Keratinocyte (primary cell): ENCODE measurements around the gene MFNG. TPM values are rescaled to one million over a fixed set of nuclear protein-coding genes. Genes with fewer than 3 reads are reported as not detected.
A peak's percentile ranks its signal among the peaks of the same experiment; 100 is the strongest.

Experiments used
- DNase-seq: peaks from one replicate; pipeline ENCODE4 v3.0.0-alpha.2; 2011; ENCODE audit warnings: low read depth, missing footprints, low spot score
- FAIRE-seq: peaks from 2 replicates; lab custom pipeline; 2011; peaks lifted over from hg19 to GRCh38; lab: Jason Lieb, UNC
- H2AFZ ChIP-seq: 2 replicates; pipeline ENCODE4 v1.6.0; 2012; ENCODE audit warnings: low read length, control low read depth, inconsistent platforms; ENCODE audit not compliant: control insufficient read depth
- H3K27ac ChIP-seq: 2 replicates; pipeline ENCODE4 v1.5.1; 2011; ENCODE audit warnings: low read length; ENCODE audit not compliant: control insufficient read depth, insufficient read depth
- H3K27me3 ChIP-seq: 3 replicates; pipeline ENCODE4 v1.6.0; 2011; ENCODE audit warnings: low read length; ENCODE audit not compliant: control insufficient read depth, insufficient read depth; ENCODE audit errors: extremely low read depth
- H3K36me3 ChIP-seq, 2 experiments: 2 replicates in 1 of 2; 3 replicates in 1 of 2; pipeline ENCODE4 v1.5.1; 2011; ENCODE audit warnings: low read length in 2 of 2, mild to moderate bottlenecking in 1 of 2; ENCODE audit not compliant: control insufficient read depth in 2 of 2, insufficient read depth in 2 of 2; ENCODE audit errors: extremely low read depth in 1 of 2
- H3K4me1 ChIP-seq: 3 replicates; pipeline ENCODE4 v1.5.1; 2011; ENCODE audit warnings: low read length; ENCODE audit not compliant: control insufficient read depth, insufficient read depth; ENCODE audit errors: extremely low read depth
- H3K4me2 ChIP-seq: 3 replicates; pipeline ENCODE4 v1.6.0; 2011; ENCODE audit warnings: low read depth, low read length; ENCODE audit not compliant: control insufficient read depth, insufficient read depth; ENCODE audit errors: extremely low read depth
- H3K4me3 ChIP-seq, 3 experiments: fragments of 200-600 bp in 1 of 3; sonication (generic) in 1 of 3; 2 replicates in 2 of 3; 3 replicates in 1 of 3; pipeline ENCODE4 v1.5.1; 2011 to 2016; ENCODE audit warnings: low read length in 3 of 3, mild to moderate bottlenecking in 3 of 3, control low read depth in 2 of 3, inconsistent platforms in 1 of 3, low read depth in 1 of 3, mixed read lengths in 1 of 3, mixed run types in 1 of 3, moderate library complexity in 1 of 3; ENCODE audit not compliant: control insufficient read depth in 2 of 3, insufficient read depth in 2 of 3; ENCODE audit errors: extremely low read depth in 1 of 3
- H3K79me2 ChIP-seq: 2 replicates; pipeline ENCODE4 v1.6.0; 2012; ENCODE audit warnings: low read length; ENCODE audit not compliant: control insufficient read depth, insufficient read depth
- H3K9ac ChIP-seq: 3 replicates; pipeline ENCODE4 v1.6.0; 2011; ENCODE audit warnings: low read length; ENCODE audit not compliant: control insufficient read depth, insufficient read depth; ENCODE audit errors: extremely low read depth
- H3K9me1 ChIP-seq: 3 replicates; pipeline ENCODE4 v1.6.0; 2011; ENCODE audit warnings: low read length; ENCODE audit not compliant: control insufficient read depth, insufficient read depth; ENCODE audit errors: extremely low read depth
- H3K9me3 ChIP-seq: 2 replicates; pipeline ENCODE4 v1.5.1; 2012; ENCODE audit warnings: low read depth, low read length; ENCODE audit not compliant: control insufficient read depth
- H4K20me1 ChIP-seq: 3 replicates; pipeline ENCODE4 v1.6.0; 2011; ENCODE audit warnings: low read length; ENCODE audit not compliant: control insufficient read depth, insufficient read depth; ENCODE audit errors: extremely low read depth
- CTCF ChIP-seq, 3 experiments: IDR thresholded peaks in 1 of 3; conservative IDR thresholded peaks in 1 of 3; optimal IDR thresholded peaks in 1 of 3; 2 replicates in 2 of 3; 3 replicates in 1 of 3; pipeline versions ENCODE3 to v1.5.1; 2011; ENCODE audit warnings: low read length in 3 of 3, mild to moderate bottlenecking in 3 of 3, moderate library complexity in 2 of 3, control low read depth in 1 of 3, inconsistent platforms in 1 of 3; ENCODE audit not compliant: insufficient read depth in 2 of 3; ENCODE audit errors: extremely low read depth in 1 of 3
- EZH2 ChIP-seq: IDR thresholded peaks from one replicate; pipeline ENCODE4 v1.6.1; 2012; ENCODE audit warnings: inconsistent platforms, mild to moderate bottlenecking, low read length, moderate library complexity
- dilution Hi-C: fragments of 300-500 bp; cut with MboI; formaldehyde crosslinking; loops from one replicate; pipeline ENCODE4 v1.7.0; 2020; ENCODE audit warnings: low sequenced_read_pairs; ENCODE audit not compliant: extremely low pct_ligation_motif_present
- polyA plus RNA-seq, 5 experiments: library from polyadenylated mRNA; depleted of rRNA in 3 of 5; stranded (reverse) in 3 of 5; stranded (forward) in 1 of 5; unstranded in 1 of 5; fragments of >200 nt; gene quantifications; 1 replicate in 1 of 5; 2 replicates in 3 of 5; 3 replicates in 1 of 5; pipeline versions ENCODE4 v1.2.1 to v1.2.3, GENCODE V29; 2011 to 2012; ENCODE audit warnings: missing spikeins in 2 of 5, low read depth in 1 of 5, low replicate concordance in 1 of 5

MFNG gene
- polyA plus RNA-seq, 1 donor (not counting 4 experiments of a cell fraction or from before 2014, with no cell fraction given), result 5.9 TPM

- Histone ChIP-seq H2AFZ (no peak overlapping the region), H3K9me3 (peaks cover 18% of the 10 kb centered on the region), H4K20me1 (no peaks in the 10 kb centered on the region), H3K79me2 (no peaks in the 10 kb centered on the region), H3K9ac (no peak overlapping the region), H3K4me2 (no peak overlapping the region), H3K9me1 (no peaks in the 10 kb centered on the region), H3K4me3 (no peak overlapping the region), H3K36me3 (no peaks in the 10 kb centered on the region), H3K27me3 (peaks cover 2% of the 10 kb centered on the region), H3K27ac (no peak overlapping the region), H3K4me1 (peaks cover 17% of the 10 kb centered on the region)
- FAIRE-seq (no peak), DNase-seq (no peak)
- TF ChIP-seq CTCF (optimal IDR thresholded peaks at IDR 0.05 in 1 of 3, IDR thresholded peaks at IDR 0.05 in 1 of 3, conservative IDR thresholded peaks at IDR 0.05 in 1 of 3; ENCODE audit: extremely low read depth in 1 of 3, insufficient read depth in 2 of 3, low read length in 3 of 3) (no peak), EZH2 (no peak)
- dilution Hi-C loops, result no loop called here
Measured at GRCh38 chr22:37433786-37434185, 52.4 kb downstream of the MFNG start.

DNA sequence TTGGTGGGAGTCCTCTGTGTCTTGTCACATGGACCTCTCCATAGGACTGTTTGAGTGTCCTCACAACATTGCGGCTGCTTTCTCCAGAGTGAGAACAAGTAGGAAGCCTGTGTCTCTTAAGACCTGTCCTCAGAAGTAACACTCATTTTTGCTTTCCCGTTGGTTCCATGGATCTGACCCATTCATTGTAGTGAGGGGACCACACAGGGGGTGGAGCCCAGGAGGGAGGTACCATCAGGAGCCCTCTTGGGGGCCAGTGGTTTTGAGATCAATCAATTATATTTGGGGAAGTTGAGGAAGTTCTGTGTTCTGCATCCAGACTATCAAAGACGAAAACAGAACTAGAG lies 53.5 kb downstream of the MFNG start:
- H3K9me1 ChIP-seq, result no peaks in the 10 kb centered on the region

More for the DNA sequence above, 53.5 kb downstream of the MFNG start:
- no peaks in the 10 kb centered on the region for H3K36me3 ChIP-seq
- H3K4me1 ChIP-seq, result peaks cover 17% of the 10 kb centered on the region
- H3K4me2 ChIP-seq, result no peak overlapping the region
- H4K20me1 ChIP-seq, result no peaks in the 10 kb centered on the region
- no peak overlapping the region for H2AFZ ChIP-seq
- peaks cover 18% of the 10 kb centered on the region for H3K9me3 ChIP-seq
- FAIRE-seq (no peak), DNase-seq (no peak)
- H3K79me2 ChIP-seq, result no peaks in the 10 kb centered on the region
- no peak overlapping the region for H3K9ac ChIP-seq
- H3K27me3 ChIP-seq, result peaks cover 13% of the 10 kb centered on the region
- peak overlapping the region; percentile 86 for H3K27ac ChIP-seq
- TF ChIP-seq CTCF (optimal IDR thresholded peaks at IDR 0.05 in 1 of 3, IDR thresholded peaks at IDR 0.05 in 1 of 3, conservative IDR thresholded peaks at IDR 0.05 in 1 of 3; ENCODE audit: extremely low read depth in 1 of 3, insufficient read depth in 2 of 3, low read length in 3 of 3) (no peak), EZH2 (no peak)
- dilution Hi-C loops, result no loop called here
- H3K4me3 ChIP-seq, result peak overlapping the region in 1 of 3 experiments; percentile 14
